ENCODE results near the gene CNTNAP5.

- TF ChIP-seq CTCF (IDR thresholded peaks at IDR 0.05; ENCODE audit: control extremely low read depth in 1 of 3, insufficient read depth in 1 of 3, low read depth in 1 of 3, low read length in 3 of 3) (no peak), NRF1 (IDR thresholded peaks at IDR 0.05; ENCODE audit: low read depth, low read length) (no peak), ZNF274 (IDR thresholded peaks at IDR 0.05; ENCODE audit: borderline replicate concordance, extremely low read depth, low read length) (no peak), CREB1 (IDR thresholded peaks at IDR 0.05) (no peak), POLR2A (IDR thresholded peaks at IDR 0.05; ENCODE audit: control extremely low read depth in 1 of 2, low read depth in 2 of 2, low read length in 2 of 2) (no peak), KDM1A (IDR thresholded peaks at IDR 0.05; ENCODE audit: borderline replicate concordance, low read length) (no peak), ATF3 (IDR thresholded peaks at IDR 0.05; ENCODE audit: insufficient read depth, low read depth, low read length) (no peak), MAX (IDR thresholded peaks at IDR 0.05) (no peak), ATF2 (IDR thresholded peaks at IDR 0.05; ENCODE audit: low read length) (no peak)
Observed at GRCh38 chr2:124136110-124136509, 111.0 kb downstream of the CNTNAP5 start.

All from H1 (cell line).